Panc1 (cell line): Measurements from ENCODE around the gene NT5M.

Source experiments
- CTCF ChIP-seq: fragments of 450-650 bp; IDR thresholded peaks from 2 replicates; pipeline ENCODE4 v1.5.1; 2017; ENCODE audit warnings: mild to moderate bottlenecking
- POLR2AphosphoS5 ChIP-seq: IDR thresholded peaks from 2 replicates; pipeline ENCODE4 v1.6.1; 2012; ENCODE audit warnings: mild to moderate bottlenecking, low read depth, low read length, moderate library complexity
- REST ChIP-seq, 2 experiments: IDR thresholded peaks; 2 replicates each; pipeline ENCODE4 v1.6.1; 2011 to 2012; ENCODE audit warnings: low read depth in 2 of 2, control low read depth in 1 of 2, low read length in 1 of 2, mild to moderate bottlenecking in 1 of 2, moderate library complexity in 1 of 2; ENCODE audit not compliant: insufficient read depth in 1 of 2
- SIN3A ChIP-seq: IDR thresholded peaks from 2 replicates; pipeline ENCODE4 v1.6.1; 2012; ENCODE audit warnings: low read depth, mild to moderate bottlenecking, low read length, moderate library complexity, borderline replicate concordance; ENCODE audit not compliant: insufficient read depth
- TCF7L2 ChIP-seq: IDR thresholded peaks from 2 replicates; pipeline ENCODE4 v1.6.1; 2011; ENCODE audit warnings: mild to moderate bottlenecking, low read depth, low read length, inconsistent platforms

GRCh38 chr17:17359271-17359670 is 56.1 kb downstream of the NT5M start:
- TF ChIP-seq CTCF = no peak
- TF ChIP-seq SIN3A = no peak
- no peak for TF ChIP-seq REST (IDR thresholded peaks at IDR 0.05; ENCODE audit: insufficient read depth in 1 of 2, low read depth in 2 of 2, low read length in 1 of 2)
- TF ChIP-seq TCF7L2 = no peak
- no peak for TF ChIP-seq POLR2AphosphoS5
